ENCODE measurements around the gene HEATR5B. TPM values are rescaled to one million over a fixed set of nuclear protein-coding genes. Genes with fewer than 3 reads are reported as not detected.
A peak's percentile ranks its signal among the peaks of the same experiment; 100 is the strongest.

The HEATR5B gene
- total and polyA plus RNA-seq, 9 of the 15 experiments (the other 6 are each of a cell fraction or from before 2014, with no cell fraction given): 4.2 to 21.7 (median 12.2) TPM

- no peak for TF ChIP-seq NFYB (IDR thresholded peaks at IDR 0.05; ENCODE audit: extremely low read depth, insufficient read length)
- TF ChIP-seq ZBTB7A (IDR thresholded peaks at IDR 0.05; ENCODE audit: borderline replicate concordance, control insufficient read depth, low read depth, low read length): no peak
- TF ChIP-seq NUFIP1 (IDR thresholded peaks at IDR 0.05; ENCODE audit: partially characterized antibody): no peak
- TF ChIP-seq SMARCE1 (IDR thresholded peaks at IDR 0.05): peak; percentile 61; the same call in 1 of the 2 replicates
These were observed 110.9 kb downstream of the HEATR5B start (continued) for GRCh38 chr2:36973320-36973719.

GRCh38 chr2:36971990-36972389, 112.2 kb downstream of the HEATR5B start:
- BruUV-seq (replicated peaks): no TSS peak
- no peak for DNase-seq (ENCODE audit: extremely low read depth in 1 of 4, low spot score in 3 of 4)
- Histone ChIP-seq H3K27me3 (ENCODE audit: control insufficient read depth in 2 of 2, insufficient read depth in 2 of 2, low read length in 2 of 2) (no peaks in the 10 kb centered on the region), H3K4me2 (ENCODE audit: insufficient read depth, low read length) (no peak overlapping the region), H4K20me1 (replicated peaks; ENCODE audit: control insufficient read depth, insufficient read depth, low read length) (no peaks in the 10 kb centered on the region), H3K9ac (ENCODE audit: insufficient read depth in 1 of 2, low read depth in 2 of 2, low read length in 2 of 2) (no peak overlapping the region), H3K4me1 (replicated peaks in 1 of 2; ENCODE audit: control insufficient read depth in 2 of 2, insufficient read depth in 2 of 2, low read length in 2 of 2) (peaks cover 3 to 22% of the 10 kb centered on the region in 2 experiments), H3K27ac (ENCODE audit: extremely low read depth, low read depth, low read length) (no peak overlapping the region), H2AFZ (ENCODE audit: low read depth, low read length) (peak overlapping the region; percentile 58; the same call in 1 of the 2 replicates), H3K36me3 (ENCODE audit: control insufficient read depth, insufficient read depth, low read length) (no peaks in the 10 kb centered on the region), H3K9me3 (replicated peaks; ENCODE audit: control insufficient read depth, insufficient read depth, low read depth, low read length) (no peaks in the 10 kb centered on the region), H3K79me2 (ENCODE audit: control insufficient read depth, insufficient read depth, low read length) (0 out of 3 replicates have a peak, but pooled peaks cover 4% of the 10 kb centered on the region), H3K4me3 (no peak overlapping the region), H3K9me1 (ENCODE audit: control insufficient read depth, insufficient read depth, low read length) (no peaks in the 10 kb centered on the region)
- no peak for ATAC-seq
- in situ Hi-C loops (cut with MboI): no loop called here
- no peak for FAIRE-seq
- intact Hi-C loops (cut with micrococcal nuclease): no loop called here
- CTCF ChIA-PET (ENCODE audit: low intra/inter-chr PET ratio): no interaction called here
- POLR2A ChIA-PET: interaction anchor here (1.6 kb wide), 1 partner anchor 10 kb away, joined by 4 read pairs; no protein-coding TSS in a partner anchor
- TF ChIP-seq ZNF384 (IDR thresholded peaks at IDR 0.05; ENCODE audit: low read depth, low read length) (0 out of 2 replicates have a peak, but pooled peaks have one; percentile 26), JUN (IDR thresholded peaks at IDR 0.05; ENCODE audit: borderline replicate concordance, low read depth, low read length) (no peak), JUN (CRISPR knock-in tag; IDR thresholded peaks at IDR 0.05; ENCODE audit: borderline replicate concordance) (no peak), FUS (optimal IDR thresholded peaks at IDR 0.05; ENCODE audit: low read depth, low read length) (no peak), ZBTB40 (IDR thresholded peaks at IDR 0.05) (no peak), ZBTB40 (CRISPR knock-in tag; IDR thresholded peaks at IDR 0.05) (no peak), CREM (IDR thresholded peaks at IDR 0.05; ENCODE audit: low read depth) (no peak), FOXJ3 (CRISPR knock-in tag; IDR thresholded peaks at IDR 0.05) (no peak), CREB3 (tag; conservative IDR thresholded peaks at IDR 0.05; ENCODE audit: low read depth) (no peak)
